ENCODE data around the gene FOXN3. TPM values are rescaled to one million over a fixed set of nuclear protein-coding genes. Genes with fewer than 3 reads are reported as not detected.

FOXN3 gene
- total and polyA plus RNA-seq, 10 of the 15 experiments (the other 5 are each of a cell fraction or from before 2014, with no cell fraction given) = 4.5 to 68.9 (median 29.7) TPM

DNA sequence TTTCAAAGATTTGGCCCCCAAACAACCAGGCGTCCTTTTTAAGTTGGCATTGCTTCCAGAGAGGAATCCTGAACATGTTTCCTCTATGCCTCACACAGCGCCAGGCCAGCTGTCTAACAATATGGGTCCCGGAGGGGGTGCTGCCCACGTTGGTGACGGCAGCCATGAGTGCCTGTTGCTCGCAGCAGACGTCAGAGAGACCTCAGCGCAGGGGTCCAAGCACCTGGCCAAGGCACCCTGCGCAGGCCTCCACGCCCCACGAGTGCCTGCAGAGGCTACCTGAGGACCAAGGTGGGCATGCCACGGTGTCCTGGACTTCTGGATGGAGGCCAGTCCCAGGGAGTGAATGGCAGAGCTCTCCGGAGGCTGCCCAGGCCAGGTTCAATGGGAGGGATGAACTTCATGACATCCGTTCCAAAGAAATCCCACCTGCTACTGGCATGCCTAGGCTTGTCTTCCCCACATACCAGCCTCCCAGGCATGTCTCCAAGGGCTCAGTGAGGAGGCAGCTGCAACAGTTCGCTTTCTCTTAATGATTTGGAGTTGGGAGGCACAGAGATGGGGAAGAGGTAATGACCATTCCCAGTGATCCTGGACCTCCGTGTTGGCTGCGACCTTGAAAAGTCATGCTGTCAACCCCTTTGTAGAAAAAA lies 11.6 kb upstream of the FOXN3 start:
- SMC1A ChIA-PET (ENCODE audit: uncharacterized antibody, unreplicated experiment) = interaction anchor here (0.5 to 4.3 kb wide), 8 partner anchors 9 to 488 kb away, joined by 3 to 23 read pairs (median 4); no protein-coding TSS in a partner anchor
- no peaks in the 10 kb centered on the region for H3K36me3 ChIP-seq (ENCODE audit: control insufficient read depth in 2 of 2, insufficient read depth in 2 of 2, low read length in 1 of 2)
- TF ChIP-seq POLR2A (IDR thresholded peaks at IDR 0.05; ENCODE audit: low read depth, low read length) (0 out of 2 replicates have a peak, but pooled peaks have one; percentile 25), FOXK2 (IDR thresholded peaks at IDR 0.05) (no peak), ZNF24 (IDR thresholded peaks at IDR 0.05) (no peak)
- no TSS peak for BruUV-seq (replicated peaks)
- WGBS (ENCODE audit: insufficient coverage, insufficient replicate concordance, low lambda C conversion rate, missing lambda C conversion rate) = 95% methylated on average over 17 of the region's 17 CpGs
- H3K4me3 ChIP-seq = no peak overlapping the region
- POLR2A ChIA-PET = interaction anchor here (0.6 to 2.1 kb wide), 2 partner anchors 13 to 43 kb away, joined by 4 to 9 read pairs; no protein-coding TSS in a partner anchor
- DNase-seq (ENCODE audit: low read depth, low spot score) (no peak), FAIRE-seq (no peak), ATAC-seq (no peak)
- peak overlapping the region; percentile 98 for H3K4me2 ChIP-seq (ENCODE audit: control insufficient read depth, insufficient read depth)
- RAD21 ChIA-PET (ENCODE audit: unreplicated experiment) = interaction anchor here (0.7 to 4.2 kb wide), 8 partner anchors 13 to 273 kb away, joined by 3 to 27 read pairs (median 11); no protein-coding TSS in a partner anchor
- H3K9ac ChIP-seq (ENCODE audit: control insufficient read depth, insufficient read depth, low read length) = peak overlapping the region; percentile 74
- no peaks in the 10 kb centered on the region for H3K27me3 ChIP-seq (replicated peaks in 1 of 2; ENCODE audit: control insufficient read depth in 2 of 2, insufficient read depth in 2 of 2, low read length in 1 of 2)
- H2AFZ ChIP-seq (ENCODE audit: control insufficient read depth, low read depth, low read length) = no peak overlapping the region
- CTCF ChIA-PET = interaction anchor here (0.6 to 2.9 kb wide), 6 partner anchors 10 to 388 kb away, joined by 3 to 9 read pairs (median 6); no protein-coding TSS in a partner anchor
- in situ Hi-C loops (cut with MboI) = loop anchor here (10.0 to 25.0 kb wide), 2 partner anchors 264 to 391 kb away; no protein-coding TSS in a partner anchor
- H3K79me2 ChIP-seq (ENCODE audit: control insufficient read depth, insufficient read depth, low read length) = no peaks in the 10 kb centered on the region; the same call in 1 of the 2 replicates
- H3K4me1 ChIP-seq (ENCODE audit: control insufficient read depth, insufficient read depth, low read length) = peaks cover 53% of the 10 kb centered on the region
- no peaks in the 10 kb centered on the region for H4K20me1 ChIP-seq (ENCODE audit: control insufficient read depth, insufficient read depth)
- intact Hi-C loops (cut with micrococcal nuclease; ENCODE audit: unreplicated experiment) = loop anchor here (5.0 kb wide), 1 partner anchor 474 kb away; no protein-coding TSS in a partner anchor
- H3K9me3 ChIP-seq (replicated peaks; ENCODE audit: control insufficient read depth, insufficient read depth, low read length) = no peaks in the 10 kb centered on the region
- peak overlapping the region; percentile 97 for H3K27ac ChIP-seq (ENCODE audit: control insufficient read depth, insufficient read depth)

DNA sequence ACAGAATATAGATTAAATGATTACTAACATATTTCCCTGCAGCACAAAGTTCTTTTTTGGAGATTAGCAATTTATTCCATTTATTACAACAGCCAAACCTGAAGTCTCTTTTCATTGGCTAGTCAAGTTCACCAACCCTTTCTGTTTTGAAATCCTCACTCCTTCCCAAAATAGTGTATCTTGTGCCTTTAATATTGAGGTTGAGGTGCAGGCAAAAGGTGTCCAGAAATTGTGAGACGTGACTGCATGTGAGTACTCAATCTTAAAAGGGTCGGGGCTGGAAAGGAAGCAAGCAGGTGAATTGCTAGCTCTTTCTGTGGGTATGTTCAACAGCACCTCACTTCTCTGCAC lies 11.1 kb upstream of the FOXN3 start:
- RAD21 ChIA-PET (ENCODE audit: unreplicated experiment) = interaction anchor here (1.0 to 4.2 kb wide), 3 partner anchors 13 to 251 kb away, joined by 3 to 27 read pairs (median 17); no protein-coding TSS in a partner anchor
- Histone ChIP-seq H2AFZ (ENCODE audit: control insufficient read depth, low read depth, low read length) (no peak overlapping the region), H3K4me2 (ENCODE audit: control insufficient read depth, insufficient read depth) (no peak overlapping the region), H3K27me3 (replicated peaks in 1 of 2; ENCODE audit: control insufficient read depth in 2 of 2, insufficient read depth in 2 of 2, low read length in 1 of 2) (no peaks in the 10 kb centered on the region), H3K9ac (ENCODE audit: control insufficient read depth, insufficient read depth, low read length) (no peak overlapping the region), H3K36me3 (ENCODE audit: control insufficient read depth in 2 of 2, insufficient read depth in 2 of 2, low read length in 1 of 2) (no peaks in the 10 kb centered on the region), H3K79me2 (ENCODE audit: control insufficient read depth, insufficient read depth, low read length) (no peaks in the 10 kb centered on the region; the same call in 1 of the 2 replicates), H3K27ac (ENCODE audit: control insufficient read depth, insufficient read depth) (no peak overlapping the region), H3K4me1 (ENCODE audit: control insufficient read depth, insufficient read depth, low read length) (peaks cover 53% of the 10 kb centered on the region), H3K9me3 (replicated peaks; ENCODE audit: control insufficient read depth, insufficient read depth, low read length) (no peaks in the 10 kb centered on the region), H4K20me1 (ENCODE audit: control insufficient read depth, insufficient read depth) (no peaks in the 10 kb centered on the region), H3K4me3 (no peak overlapping the region)
- in situ Hi-C loops (cut with MboI) = loop anchor here (10.0 to 25.0 kb wide), 2 partner anchors 263 to 391 kb away; no protein-coding TSS in a partner anchor
- 94% methylated on average over 2 of the region's 2 CpGs for WGBS (ENCODE audit: insufficient coverage, insufficient replicate concordance, low lambda C conversion rate, missing lambda C conversion rate)
- FAIRE-seq = no peak
- POLR2A ChIA-PET = no interaction called here
- CTCF ChIA-PET = interaction anchor here (1.3 to 2.9 kb wide), 2 partner anchors 10 to 13 kb away, joined by 5 to 7 read pairs; no protein-coding TSS in a partner anchor
- BruUV-seq (replicated peaks) = no TSS peak
- no peak for ATAC-seq
- DNase-seq (ENCODE audit: low read depth, low spot score) = no peak
- intact Hi-C loops (cut with micrococcal nuclease; ENCODE audit: unreplicated experiment) = loop anchor here (5.0 kb wide), 1 partner anchor 474 kb away; no protein-coding TSS in a partner anchor
- SMC1A ChIA-PET (ENCODE audit: uncharacterized antibody, unreplicated experiment) = interaction anchor here (1.0 to 4.3 kb wide), 2 partner anchors 62 to 66 kb away, joined by 4 to 23 read pairs; no protein-coding TSS in a partner anchor
- TF ChIP-seq, protein P1, sequence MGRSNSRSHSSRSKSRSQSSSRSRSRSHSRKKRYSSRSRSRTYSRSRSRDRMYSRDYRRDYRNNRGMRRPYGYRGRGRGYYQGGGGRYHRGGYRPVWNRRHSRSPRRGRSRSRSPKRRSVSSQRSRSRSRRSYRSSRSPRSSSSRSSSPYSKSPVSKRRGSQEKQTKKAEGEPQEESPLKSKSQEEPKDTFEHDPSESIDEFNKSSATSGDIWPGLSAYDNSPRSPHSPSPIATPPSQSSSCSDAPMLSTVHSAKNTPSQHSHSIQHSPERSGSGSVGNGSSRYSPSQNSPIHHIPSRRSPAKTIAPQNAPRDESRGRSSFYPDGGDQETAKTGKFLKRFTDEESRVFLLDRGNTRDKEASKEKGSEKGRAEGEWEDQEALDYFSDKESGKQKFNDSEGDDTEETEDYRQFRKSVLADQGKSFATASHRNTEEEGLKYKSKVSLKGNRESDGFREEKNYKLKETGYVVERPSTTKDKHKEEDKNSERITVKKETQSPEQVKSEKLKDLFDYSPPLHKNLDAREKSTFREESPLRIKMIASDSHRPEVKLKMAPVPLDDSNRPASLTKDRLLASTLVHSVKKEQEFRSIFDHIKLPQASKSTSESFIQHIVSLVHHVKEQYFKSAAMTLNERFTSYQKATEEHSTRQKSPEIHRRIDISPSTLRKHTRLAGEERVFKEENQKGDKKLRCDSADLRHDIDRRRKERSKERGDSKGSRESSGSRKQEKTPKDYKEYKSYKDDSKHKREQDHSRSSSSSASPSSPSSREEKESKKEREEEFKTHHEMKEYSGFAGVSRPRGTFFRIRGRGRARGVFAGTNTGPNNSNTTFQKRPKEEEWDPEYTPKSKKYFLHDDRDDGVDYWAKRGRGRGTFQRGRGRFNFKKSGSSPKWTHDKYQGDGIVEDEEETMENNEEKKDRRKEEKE (IDR thresholded peaks at IDR 0.05) = no peak
- no peak for TF ChIP-seq HDAC2 (IDR thresholded peaks at IDR 0.05)
- TF ChIP-seq, protein P2, sequence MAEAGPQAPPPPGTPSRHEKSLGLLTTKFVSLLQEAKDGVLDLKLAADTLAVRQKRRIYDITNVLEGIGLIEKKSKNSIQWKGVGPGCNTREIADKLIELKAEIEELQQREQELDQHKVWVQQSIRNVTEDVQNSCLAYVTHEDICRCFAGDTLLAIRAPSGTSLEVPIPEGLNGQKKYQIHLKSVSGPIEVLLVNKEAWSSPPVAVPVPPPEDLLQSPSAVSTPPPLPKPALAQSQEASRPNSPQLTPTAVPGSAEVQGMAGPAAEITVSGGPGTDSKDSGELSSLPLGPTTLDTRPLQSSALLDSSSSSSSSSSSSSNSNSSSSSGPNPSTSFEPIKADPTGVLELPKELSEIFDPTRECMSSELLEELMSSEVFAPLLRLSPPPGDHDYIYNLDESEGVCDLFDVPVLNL (IDR thresholded peaks at IDR 0.05; ENCODE audit: low read depth, low read length) = no peak
- TF ChIP-seq CHD1 (IDR thresholded peaks at IDR 0.05; ENCODE audit: low read depth, low read length) = no peak
- no peak for TF ChIP-seq EZH2 (IDR thresholded peaks at IDR 0.05; ENCODE audit: borderline replicate concordance, control insufficient read depth, low read depth, low read length)
- TF ChIP-seq HDGF (IDR thresholded peaks at IDR 0.05) = no peak
- no peak for TF ChIP-seq SMARCA5 (IDR thresholded peaks at IDR 0.05)
